ENCODE data around the gene DCST2. TPM values are rescaled to one million over a fixed set of nuclear protein-coding genes. Genes with fewer than 3 reads are reported as not detected.
A peak's percentile ranks its signal among the peaks of the same experiment; 100 is the strongest.

DCST2 gene
- total RNA-seq, 4 donors from 2014 or later = 0.90 to 4.2 (median 1.7) TPM

GRCh38 chr1:155070158-155070621 lies 36.6 kb upstream of the DCST2 start:
- TF ChIP-seq EP300 (IDR thresholded peaks at IDR 0.05) = no peak
- no peak for TF ChIP-seq CTCF (IDR thresholded peaks at IDR 0.05)
- no peak for TF ChIP-seq POLR2A (IDR thresholded peaks at IDR 0.05)
- H3K36me3 ChIP-seq = peaks cover 0 to 14% (median 0%) of the 10 kb centered on the region in 3 donors
- H3K27ac ChIP-seq = peak overlapping the region in 2 of 4 donors; percentile 58 to 81
- peak overlapping the region in 2 of 4 donors; percentile 44 to 57 for H3K4me3 ChIP-seq
- peaks cover 0 to 24% (median 11%) of the 10 kb centered on the region in 4 donors for H3K4me1 ChIP-seq
- WGBS, 2 donors = 38 to 46% methylated on average over 25 to 28 of the region's 28 CpGs
- no peaks in the 10 kb centered on the region for H3K27me3 ChIP-seq
- no peaks in the 10 kb centered on the region for H3K9me3 ChIP-seq
- no peak for DNase-seq (ENCODE audit: low spot score in 2 of 2)

DNA sequence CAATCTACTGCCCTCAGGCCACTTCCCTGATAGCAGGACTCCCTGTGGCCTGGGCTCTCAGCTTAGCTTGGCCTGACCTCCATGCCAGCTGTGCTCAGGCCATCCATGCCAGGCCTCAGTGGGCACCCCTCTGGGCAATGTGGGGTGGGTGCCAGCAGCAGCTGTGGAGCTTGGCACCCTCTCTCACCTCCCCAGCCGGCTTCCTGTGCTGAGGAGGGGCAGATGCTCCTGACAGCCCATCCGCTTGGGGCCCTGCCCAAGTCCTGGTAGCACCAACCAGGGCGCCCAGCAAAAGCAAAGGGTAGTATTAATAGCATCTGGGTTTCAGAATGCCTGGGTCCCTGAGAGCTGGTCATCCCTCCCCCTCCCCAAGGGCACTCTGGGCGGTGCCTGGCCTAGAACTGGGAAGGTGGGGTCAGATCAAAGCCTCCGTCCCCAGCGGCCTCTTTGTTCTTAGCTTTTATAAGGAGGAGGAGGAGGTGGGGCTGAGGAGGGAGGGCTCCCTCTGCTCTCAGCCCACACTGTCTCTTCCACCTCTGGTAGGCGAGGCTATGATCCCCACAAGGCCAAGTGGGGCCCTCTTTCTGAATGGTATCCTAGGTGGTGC lies 36.1 kb upstream of the DCST2 start:
- Histone ChIP-seq H3K27ac (no peak overlapping the region), H3K4me1 (peaks cover 0 to 25% (median 11%) of the 10 kb centered on the region in 4 donors), H3K4me3 (no peak overlapping the region), H3K36me3 (peaks cover 0 to 14% (median 0%) of the 10 kb centered on the region in 3 donors), H3K9me3 (no peaks in the 10 kb centered on the region), H3K27me3 (no peaks in the 10 kb centered on the region)
- no peak for TF ChIP-seq EP300 (IDR thresholded peaks at IDR 0.05)
- WGBS, 2 donors = 67 to 71% methylated on average over 3 to 6 of the region's 7 CpGs
- DNase-seq (ENCODE audit: low spot score in 2 of 2) = no peak

- Histone ChIP-seq H3K27me3 (no peaks in the 10 kb centered on the region), H3K4me1 (peaks cover 0 to 33% (median 14%) of the 10 kb centered on the region in 4 donors), H3K4me3 (no peak overlapping the region), H3K27ac (no peak overlapping the region), H3K9me3 (no peaks in the 10 kb centered on the region), H3K36me3 (peaks cover 0 to 14% (median 0%) of the 10 kb centered on the region in 3 donors)
- WGBS, 2 donors = 78 to 92% methylated on average over 3 of the region's 3 CpGs
- no peak for DNase-seq (ENCODE audit: low spot score in 2 of 2)
- TF ChIP-seq EP300 (IDR thresholded peaks at IDR 0.05) (no peak), CTCF (IDR thresholded peaks at IDR 0.05) (no peak), POLR2A (IDR thresholded peaks at IDR 0.05) (no peak)
Observed at GRCh38 chr1:155068599-155068998, 35.0 kb upstream of the DCST2 start.

GRCh38 chr1:155066777-155067176 lies 33.2 kb upstream of the DCST2 start:
- peaks cover 0 to 50% (median 31%) of the 10 kb centered on the region in 4 donors for H3K4me1 ChIP-seq
- H3K27ac ChIP-seq = no peak overlapping the region
- 80 to 87% methylated on average over 8 of the region's 8 CpGs for WGBS, 2 donors
- no peak for DNase-seq (ENCODE audit: low spot score in 2 of 2)
- TF ChIP-seq EP300 (IDR thresholded peaks at IDR 0.05) = no peak
- TF ChIP-seq CTCF (IDR thresholded peaks at IDR 0.05) = no peak
- no peak for TF ChIP-seq POLR2A (IDR thresholded peaks at IDR 0.05)
- no peak overlapping the region for H3K4me3 ChIP-seq
- peaks cover 0 to 14% (median 0%) of the 10 kb centered on the region in 3 donors for H3K36me3 ChIP-seq
- no peaks in the 10 kb centered on the region for H3K9me3 ChIP-seq
- H3K27me3 ChIP-seq = no peaks in the 10 kb centered on the region

DNA sequence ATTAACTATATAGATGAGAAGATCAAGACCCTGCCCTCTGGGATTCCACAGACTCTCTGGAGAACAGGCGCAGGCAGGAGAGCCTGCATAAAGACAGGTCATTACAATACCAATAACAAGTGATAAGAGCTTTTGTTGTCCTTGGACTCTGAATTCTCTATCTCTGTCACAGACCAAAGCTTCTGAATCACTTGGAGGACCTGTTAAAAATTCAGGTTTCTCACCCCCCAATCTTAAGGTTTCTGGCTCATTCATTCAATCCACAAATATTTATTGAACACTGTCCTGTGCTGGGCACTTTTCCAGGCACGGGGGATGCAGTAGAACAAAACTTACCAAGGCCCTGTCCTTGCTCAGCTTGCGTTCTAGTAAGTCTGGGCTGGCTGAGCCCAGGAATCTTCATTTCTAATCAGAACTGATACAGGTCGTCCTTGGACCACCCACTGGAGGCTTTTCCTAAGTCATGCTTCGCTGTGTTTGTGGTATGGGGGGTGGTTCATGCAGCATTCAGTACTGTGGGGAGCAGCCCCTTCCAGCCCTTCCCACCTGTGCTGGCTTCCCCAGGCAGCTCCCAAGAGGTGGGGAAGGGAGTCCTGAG lies 31.4 kb upstream of the DCST2 start:
- no peak overlapping the region for H3K4me3 ChIP-seq
- H3K36me3 ChIP-seq = peaks cover 0 to 29% (median 0%) of the 10 kb centered on the region in 3 donors

More for the DNA sequence above, 31.4 kb upstream of the DCST2 start:
- 75 to 77% methylated on average over 5 of the region's 5 CpGs for WGBS, 2 donors
- no peak for DNase-seq (ENCODE audit: low spot score in 2 of 2)
- Histone ChIP-seq H3K27me3 (no peaks in the 10 kb centered on the region), H3K9me3 (no peaks in the 10 kb centered on the region), H3K4me1 (peaks cover 0 to 44% (median 24%) of the 10 kb centered on the region in 4 donors), H3K27ac (no peak overlapping the region)
- TF ChIP-seq POLR2A (IDR thresholded peaks at IDR 0.05) (no peak), EP300 (IDR thresholded peaks at IDR 0.05) (no peak), CTCF (IDR thresholded peaks at IDR 0.05) (no peak)
